GM12801 (cell line): ENCODE results near the gene EML4.

Experiments used
- CTCF ChIP-seq: IDR thresholded peaks from one replicate; pipeline ENCODE4 v1.5.1; 2011; ENCODE audit warnings: control low read depth; ENCODE audit not compliant: insufficient read length; ENCODE audit errors: extremely low read depth

Gene EML4

DNA sequence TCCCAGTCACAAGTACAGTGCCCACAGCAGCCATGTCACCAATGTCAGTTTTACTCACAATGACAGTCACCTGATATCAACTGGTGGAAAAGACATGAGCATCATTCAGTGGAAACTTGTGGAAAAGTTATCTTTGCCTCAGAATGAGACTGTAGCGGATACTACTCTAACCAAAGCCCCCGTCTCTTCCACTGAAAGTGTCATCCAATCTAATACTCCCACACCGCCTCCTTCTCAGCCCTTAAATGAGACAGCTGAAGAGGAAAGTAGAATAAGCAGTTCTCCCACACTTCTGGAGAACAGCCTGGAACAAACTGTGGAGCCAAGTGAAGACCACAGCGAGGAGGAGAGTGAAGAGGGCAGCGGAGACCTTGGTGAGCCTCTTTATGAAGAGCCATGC is 160.6 kb downstream of the EML4 start:
- no peak for TF ChIP-seq CTCF

DNA sequence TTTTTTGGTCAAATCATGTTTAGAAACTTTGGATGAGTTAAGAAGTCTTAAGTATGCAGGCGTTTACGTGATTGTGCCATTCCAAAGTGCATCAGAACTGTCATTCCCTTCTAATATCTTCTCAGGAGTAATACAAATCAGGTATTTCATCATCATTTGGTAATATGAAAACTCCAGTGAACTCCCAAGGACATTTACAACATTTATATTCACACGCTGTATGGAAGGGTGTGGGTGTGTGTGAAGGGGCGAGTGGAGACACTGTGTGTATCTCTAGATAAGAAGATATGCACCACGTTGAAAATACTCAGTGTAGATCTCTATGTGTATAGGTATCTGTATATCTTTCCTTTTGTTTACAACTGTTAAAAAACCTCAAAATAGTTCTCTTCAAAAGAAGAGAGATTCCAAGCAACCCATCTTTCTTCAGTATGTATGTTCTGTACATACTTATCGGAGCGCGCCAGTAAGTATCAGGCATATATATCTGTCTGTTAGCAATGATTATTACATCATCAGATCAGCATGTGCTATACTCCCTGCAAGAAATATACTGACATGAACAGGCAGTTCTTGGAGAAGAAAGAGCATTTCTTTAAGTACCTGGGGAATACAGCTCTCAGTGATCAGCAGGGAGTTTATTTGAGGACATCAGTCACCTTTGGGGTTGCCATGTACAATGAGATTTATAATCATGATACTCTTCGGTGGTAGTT is 162.6 kb downstream of the EML4 start:
- TF ChIP-seq CTCF = no peak

- no peak for TF ChIP-seq CTCF
Observed at GRCh38 chr2:42332575-42332974, 163.4 kb downstream of the EML4 start.

GRCh38 chr2:42333579-42333978 is 164.4 kb downstream of the EML4 start:
- TF ChIP-seq CTCF = no peak

- TF ChIP-seq CTCF = no peak
Observed at GRCh38 chr2:42334220-42334619, 165.1 kb downstream of the EML4 start.

GRCh38 chr2:42335514-42336104 is 166.5 kb downstream of the EML4 start:
- TF ChIP-seq CTCF = no peak

- TF ChIP-seq CTCF = no peak
Observed at GRCh38 chr2:42336361-42336965, 167.3 kb downstream of the EML4 start.
